H9 (cell line): ENCODE measurements around the gene NSD1. TPM values are rescaled to one million over a fixed set of nuclear protein-coding genes. Genes with fewer than 3 reads are reported as not detected.

Experiments used
- DNase-seq: peaks from one replicate; pipeline ENCODE4 v3.0.0-alpha.2; 2017
- H2AFZ ChIP-seq: one replicate; pipeline ENCODE4 v1.6.1; 2013; ENCODE audit warnings: mild to moderate bottlenecking, low read length, control low read depth, moderate library complexity
- H2AK5ac ChIP-seq: 2 replicates; pipeline ENCODE4 v1.6.1; 2013; ENCODE audit warnings: low read length, control low read depth, mixed read lengths; ENCODE audit not compliant: insufficient read length
- H2BK120ac ChIP-seq: one replicate; pipeline ENCODE4 v1.6.1; 2013; ENCODE audit warnings: low read depth, mild to moderate bottlenecking, low read length, control low read depth, inconsistent platforms; ENCODE audit not compliant: poor library complexity, severe bottlenecking
- H2BK12ac ChIP-seq: 2 replicates; pipeline ENCODE4 v1.6.1; 2013; ENCODE audit warnings: low read length, control low read depth, mixed read lengths, low read depth; ENCODE audit not compliant: insufficient read length
- H2BK15ac ChIP-seq: 2 replicates; pipeline ENCODE4 v1.6.1; 2013; ENCODE audit warnings: low read depth, low read length, control low read depth
- H2BK20ac ChIP-seq: one replicate; pipeline ENCODE4 v1.6.1; 2013; ENCODE audit warnings: low read depth, mild to moderate bottlenecking, low read length, control low read depth, inconsistent platforms; ENCODE audit not compliant: poor library complexity, severe bottlenecking
- H2BK5ac ChIP-seq: 2 replicates; pipeline ENCODE4 v1.6.1; 2013; ENCODE audit warnings: low read length, control low read depth, mixed read lengths; ENCODE audit not compliant: insufficient read length
- H3K14ac ChIP-seq: 2 replicates; pipeline ENCODE4 v1.6.1; 2013; ENCODE audit warnings: low read length, control low read depth; ENCODE audit not compliant: insufficient read depth
- H3K18ac ChIP-seq: 2 replicates; pipeline ENCODE4 v1.6.1; 2013; ENCODE audit warnings: low read depth, mild to moderate bottlenecking, mixed read lengths, low read length, control low read depth; ENCODE audit not compliant: insufficient read length
- H3K23ac ChIP-seq: 2 replicates; pipeline ENCODE4 v1.6.1; 2013; ENCODE audit warnings: low read length, control low read depth, mixed read lengths, low read depth; ENCODE audit not compliant: insufficient read length
- H3K23me2 ChIP-seq: 2 replicates; pipeline ENCODE4 v1.6.1; 2013; ENCODE audit warnings: low read depth, mild to moderate bottlenecking, mixed read lengths, low read length, control low read depth; ENCODE audit not compliant: insufficient read length, poor library complexity, severe bottlenecking
- H3K27ac ChIP-seq: 2 replicates; pipeline ENCODE4 v1.5.1; 2013; ENCODE audit warnings: low read length, control low read depth, mixed read lengths, low read depth; ENCODE audit not compliant: insufficient read length
- H3K27me3 ChIP-seq: 2 replicates; pipeline ENCODE4 v1.6.1; 2013; ENCODE audit warnings: low read length, control low read depth, inconsistent platforms; ENCODE audit not compliant: insufficient read depth
- H3K4ac ChIP-seq: 2 replicates; pipeline ENCODE4 v1.6.1; 2013; ENCODE audit warnings: low read depth, mild to moderate bottlenecking, control low read depth, inconsistent platforms, low read length, moderate library complexity
- H3K4me1 ChIP-seq: 2 replicates; pipeline ENCODE4 v1.6.1; 2013; ENCODE audit warnings: low read length, control low read depth, inconsistent platforms; ENCODE audit not compliant: insufficient read depth
- H3K4me2 ChIP-seq: 2 replicates; pipeline ENCODE4 v1.6.1; 2013; ENCODE audit warnings: low read length, control low read depth, mixed read lengths; ENCODE audit not compliant: insufficient read length, insufficient read depth
- H3K56ac ChIP-seq: 2 replicates; pipeline ENCODE4 v1.6.1; 2013; ENCODE audit warnings: low read depth, mild to moderate bottlenecking, mixed read lengths, low read length, control low read depth; ENCODE audit not compliant: insufficient read length
- H3K79me1 ChIP-seq: 2 replicates; pipeline ENCODE4 v1.6.1; 2013; ENCODE audit warnings: low read depth, mild to moderate bottlenecking, moderate library complexity, low read length, control low read depth, inconsistent platforms; ENCODE audit not compliant: insufficient read depth, poor library complexity, severe bottlenecking
- H3K79me2 ChIP-seq: 2 replicates; pipeline ENCODE4 v1.6.1; 2013; ENCODE audit warnings: low read length, control low read depth, inconsistent platforms; ENCODE audit not compliant: insufficient read depth
- H3K9ac ChIP-seq: 2 replicates; pipeline ENCODE4 v1.6.1; 2013; ENCODE audit warnings: low read length, control low read depth, mixed read lengths; ENCODE audit not compliant: insufficient read length; ENCODE audit errors: extremely low read depth
- H3K9me3 ChIP-seq: one replicate; pipeline ENCODE4 v1.6.1; 2013; ENCODE audit warnings: low read depth, low read length, inconsistent platforms; ENCODE audit not compliant: control insufficient read depth
- H3T11ph ChIP-seq: one replicate; pipeline ENCODE4 v1.6.1; 2013; ENCODE audit warnings: mild to moderate bottlenecking, low read length, control low read depth, inconsistent platforms
- H4K20me1 ChIP-seq: one replicate; pipeline ENCODE4 v1.6.1; 2013; ENCODE audit not compliant: control insufficient read depth, insufficient read length, insufficient read depth
- H4K5ac ChIP-seq: 2 replicates; pipeline ENCODE4 v1.6.1; 2013; ENCODE audit warnings: low read depth, mild to moderate bottlenecking, mixed read lengths, low read length, control low read depth; ENCODE audit not compliant: insufficient read length
- H4K8ac ChIP-seq: replicated peaks from 2 replicates; pipeline ENCODE4 v1.6.1; 2013; ENCODE audit warnings: low read length, control low read depth, mixed read lengths, low read depth; ENCODE audit not compliant: insufficient read length
- H4K91ac ChIP-seq: 2 replicates; pipeline ENCODE4 v1.6.1; 2013; ENCODE audit warnings: low read depth, mild to moderate bottlenecking, moderate library complexity, mixed read lengths, low read length, control low read depth; ENCODE audit not compliant: insufficient read length
- H3K27ac Mint-ChIP-seq, 3 experiments: 2 replicates in 2 of 3; 3 replicates in 1 of 3; pipeline ENCODE4 v1.8.0; 2020 to 2021; ENCODE audit warnings: mixed read lengths in 3 of 3, mild to moderate bottlenecking in 1 of 3, moderate library complexity in 1 of 3
- H3K27me3 Mint-ChIP-seq: 2 replicates; pipeline ENCODE4 v1.8.0; 2021; ENCODE audit warnings: low read depth, mild to moderate bottlenecking, moderate library complexity, mixed read lengths
- H3K36me3 Mint-ChIP-seq, 3 experiments: 2 replicates in 2 of 3; 3 replicates in 1 of 3; pipeline ENCODE4 v1.8.0; 2020 to 2021; ENCODE audit warnings: low read depth in 3 of 3, mixed read lengths in 3 of 3; ENCODE audit not compliant: insufficient read depth in 1 of 3
- H3K4me1 Mint-ChIP-seq, 2 experiments: 2 replicates each; pipeline ENCODE4 v1.8.0; 2020; ENCODE audit warnings: mixed read lengths in 2 of 2
- H3K4me3 Mint-ChIP-seq, 2 experiments: 2 replicates in 1 of 2; 3 replicates in 1 of 2; pipeline ENCODE4 v1.8.0; 2020 to 2021; ENCODE audit warnings: mild to moderate bottlenecking in 2 of 2, mixed read lengths in 2 of 2, moderate library complexity in 1 of 2
- H3K9me3 Mint-ChIP-seq, 2 experiments: 2 replicates in 1 of 2; 3 replicates in 1 of 2; pipeline ENCODE4 v1.8.0; 2020; ENCODE audit warnings: mild to moderate bottlenecking in 2 of 2, mixed read lengths in 2 of 2, moderate library complexity in 1 of 2
- WGBS: extraction: QIAGEN DNeasy Blood & Tissue Kit; methylation state at CpG from one replicate; pipeline ENCODE4 v1.1.7; 2013; ENCODE audit warnings: missing lambda C conversion rate, low lambda C conversion rate, mixed read lengths; ENCODE audit not compliant: insufficient read length; ENCODE audit errors: extremely low coverage; 5-methylcytosine and 5-hydroxymethylcytosine counted together
- total RNA-seq: library from RNA; stranded (reverse); gene quantifications from 2 replicates; pipeline ENCODE4 v1.2.1, GENCODE V29; 2021
- TF ChIP-seq, protein P1 (sequence below): fragments of 200-600 bp; sonication (generic); conservative IDR thresholded peaks from 3 replicates; pipeline ENCODE4 v1.8.0; 2021; ENCODE audit warnings: antibody characterized with exemption, mild to moderate bottlenecking

Gene NSD1
- total RNA-seq, 1 experiment from 2014 or later, result 213 TPM

DNA sequence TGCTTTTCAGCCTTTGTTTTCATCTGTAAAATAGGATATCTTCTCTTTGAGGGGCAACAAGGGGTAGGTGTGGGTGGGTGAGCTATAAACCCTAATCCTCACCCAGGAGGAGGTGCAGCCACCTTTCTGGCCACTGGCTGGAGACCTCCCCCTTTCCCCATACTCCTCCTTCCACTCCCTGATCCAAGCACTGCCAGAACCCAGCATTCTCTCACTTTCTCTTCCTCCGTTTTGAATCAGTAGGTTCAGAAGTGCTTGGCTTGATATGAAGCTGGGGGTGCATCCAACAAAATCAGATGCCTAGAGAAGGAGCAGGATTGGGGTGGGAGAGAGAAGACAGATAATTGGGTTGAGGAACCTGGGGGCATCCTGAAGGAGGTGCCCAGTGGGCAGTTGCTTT, 6.8 kb upstream of the NSD1 start:
- Histone ChIP-seq H3K27ac (no peak overlapping the region), H3K4ac (no peak overlapping the region), H2AK5ac (no peak overlapping the region), H2BK120ac (no peak overlapping the region), H2BK20ac (no peak overlapping the region), H3K9ac (no peak overlapping the region), H3K4me2 (no peak overlapping the region), H4K91ac (no peak overlapping the region), H3K23me2 (peaks cover under 1% of the 10 kb centered on the region), H3K23ac (no peak overlapping the region), H3K18ac (no peak overlapping the region), H2BK15ac (no peak overlapping the region), H4K20me1 (no peaks in the 10 kb centered on the region), H3K14ac (no peak overlapping the region; the same call in 1 of the 2 replicates), H3K79me2 (no peaks in the 10 kb centered on the region), H2AFZ (no peak overlapping the region), H2BK5ac (no peak overlapping the region), H3K27me3 (no peaks in the 10 kb centered on the region), H3K4me1 (peaks cover 8% of the 10 kb centered on the region; the same call in 1 of the 2 replicates), H3T11ph (no peak overlapping the region), H3K9me3 (no peaks in the 10 kb centered on the region), H2BK12ac (no peak overlapping the region), H3K79me1 (no peaks in the 10 kb centered on the region), H3K56ac (no peak overlapping the region), H4K5ac (no peak overlapping the region), H4K8ac (no peak overlapping the region)
- H3K36me3 Mint-ChIP-seq, result no peaks in the 10 kb centered on the region; a peak in 2 of 7 replicates
- no CpG with 5 or more reads among the region's 1 CpG for WGBS
- peaks cover 7% of the 10 kb centered on the region for H3K27me3 Mint-ChIP-seq
- H3K9me3 Mint-ChIP-seq, result no peaks in the 10 kb centered on the region
- no peak overlapping the region for H3K27ac Mint-ChIP-seq
- peaks cover 20 to 35% of the 10 kb centered on the region in 2 experiments for H3K4me1 Mint-ChIP-seq
- TF ChIP-seq, protein P1, sequence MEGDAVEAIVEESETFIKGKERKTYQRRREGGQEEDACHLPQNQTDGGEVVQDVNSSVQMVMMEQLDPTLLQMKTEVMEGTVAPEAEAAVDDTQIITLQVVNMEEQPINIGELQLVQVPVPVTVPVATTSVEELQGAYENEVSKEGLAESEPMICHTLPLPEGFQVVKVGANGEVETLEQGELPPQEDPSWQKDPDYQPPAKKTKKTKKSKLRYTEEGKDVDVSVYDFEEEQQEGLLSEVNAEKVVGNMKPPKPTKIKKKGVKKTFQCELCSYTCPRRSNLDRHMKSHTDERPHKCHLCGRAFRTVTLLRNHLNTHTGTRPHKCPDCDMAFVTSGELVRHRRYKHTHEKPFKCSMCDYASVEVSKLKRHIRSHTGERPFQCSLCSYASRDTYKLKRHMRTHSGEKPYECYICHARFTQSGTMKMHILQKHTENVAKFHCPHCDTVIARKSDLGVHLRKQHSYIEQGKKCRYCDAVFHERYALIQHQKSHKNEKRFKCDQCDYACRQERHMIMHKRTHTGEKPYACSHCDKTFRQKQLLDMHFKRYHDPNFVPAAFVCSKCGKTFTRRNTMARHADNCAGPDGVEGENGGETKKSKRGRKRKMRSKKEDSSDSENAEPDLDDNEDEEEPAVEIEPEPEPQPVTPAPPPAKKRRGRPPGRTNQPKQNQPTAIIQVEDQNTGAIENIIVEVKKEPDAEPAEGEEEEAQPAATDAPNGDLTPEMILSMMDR, result no peak
- no peak overlapping the region for H3K4me3 Mint-ChIP-seq
- DNase-seq, result no peak
